Upper lobe of left lung (tissue), 6 donors: Measurements from ENCODE around the gene MANEAL. TPM values are rescaled to one million over a fixed set of nuclear protein-coding genes. Genes with fewer than 3 reads are reported as not detected.

Experiments used
- ATAC-seq, 2 donors: fragments of 200-7000 bp; cut with Tn5 transposase; one replicate each; pipeline ENCODE4 v1.9.1; 2022; ENCODE audit warnings: mild to moderate bottlenecking in 2 of 2, moderate library complexity in 2 of 2; ENCODE audit not compliant: low FRiP score in 2 of 2
- DNase-seq, 2 donors: peaks; one replicate each; pipeline ENCODE4 v3.0.0-alpha.2; 2019 to 2020
- H3K27ac ChIP-seq, 4 donors: fragments of 200-600 bp; sonication (generic); one replicate each; pipeline ENCODE4 v1.5.1; 2016 to 2019
- H3K27me3 ChIP-seq, 4 donors: fragments of 200-600 bp; sonication (generic); one replicate each; pipeline ENCODE4 v1.5.1; 2017 to 2019
- H3K36me3 ChIP-seq, 4 donors: fragments of 200-600 bp; sonication (generic); one replicate each; pipeline ENCODE4 v1.5.1; 2016 to 2019
- H3K4me1 ChIP-seq, 4 donors: fragments of 200-600 bp; sonication (generic); one replicate each; pipeline ENCODE4 v1.5.1; 2018 to 2019
- H3K4me3 ChIP-seq, 4 donors: fragments of 200-600 bp; sonication (generic); one replicate each; pipeline ENCODE4 v1.5.1; 2017 to 2019; ENCODE audit warnings: mild to moderate bottlenecking in 2 of 4, moderate library complexity in 1 of 4
- H3K9me3 ChIP-seq, 4 donors: fragments of 200-600 bp; sonication (generic); one replicate each; pipeline ENCODE4 v1.5.1; 2018 to 2019
- EP300 ChIP-seq, 4 donors: sonication (generic); formaldehyde crosslinking; IDR thresholded peaks; one replicate each; pipeline ENCODE4 v1.5.1; 2017; ENCODE audit warnings: antibody characterized with exemption in 4 of 4, control low read depth in 2 of 4
- POLR2A ChIP-seq, 4 donors: fragments of 450-650 bp; IDR thresholded peaks; one replicate each; pipeline ENCODE4 v1.5.1; 2016 to 2017; ENCODE audit warnings: antibody characterized with exemption in 4 of 4, mild to moderate bottlenecking in 2 of 4
- POLR2AphosphoS5 ChIP-seq, 2 donors: sonication (generic); formaldehyde crosslinking; IDR thresholded peaks; one replicate each; pipeline ENCODE4 v1.5.1; 2017; ENCODE audit warnings: antibody characterized with exemption in 2 of 2
- WGBS, 2 donors: methylation state at CpG; one replicate each; pipeline ENCODE4 v1.1.5; 2017 to 2018; 5-methylcytosine and 5-hydroxymethylcytosine counted together
- total RNA-seq, 6 donors: library from RNA; depleted of rRNA in 4 of 6; stranded (reverse); fragments of >200 nt in 4 of 6; gene quantifications; one replicate each; pipeline versions ENCODE4 v1.1.0 to v1.2.1, GENCODE V29; 2016 to 2021
- TF ChIP-seq, protein P1 (sequence below), 6 experiments: fragments of 450-650 bp in 4 of 6; fragments of 200-600 bp in 2 of 6; sonication (generic) in 2 of 6; IDR thresholded peaks; one replicate each; pipeline ENCODE4 v1.5.1; 2016 to 2019; ENCODE audit warnings: antibody characterized with exemption in 6 of 6
- donor health status: DM: no; HTN: no; CAD: no; lungs with moderate emphysema.
- donor health status: DM: no; HTN: yes; CAD: no; lungs with severe emphysema.

MANEAL gene
- total RNA-seq, 6 donors from 2014 or later: 2.8 to 8.1 (median 5.2) TPM

DNA sequence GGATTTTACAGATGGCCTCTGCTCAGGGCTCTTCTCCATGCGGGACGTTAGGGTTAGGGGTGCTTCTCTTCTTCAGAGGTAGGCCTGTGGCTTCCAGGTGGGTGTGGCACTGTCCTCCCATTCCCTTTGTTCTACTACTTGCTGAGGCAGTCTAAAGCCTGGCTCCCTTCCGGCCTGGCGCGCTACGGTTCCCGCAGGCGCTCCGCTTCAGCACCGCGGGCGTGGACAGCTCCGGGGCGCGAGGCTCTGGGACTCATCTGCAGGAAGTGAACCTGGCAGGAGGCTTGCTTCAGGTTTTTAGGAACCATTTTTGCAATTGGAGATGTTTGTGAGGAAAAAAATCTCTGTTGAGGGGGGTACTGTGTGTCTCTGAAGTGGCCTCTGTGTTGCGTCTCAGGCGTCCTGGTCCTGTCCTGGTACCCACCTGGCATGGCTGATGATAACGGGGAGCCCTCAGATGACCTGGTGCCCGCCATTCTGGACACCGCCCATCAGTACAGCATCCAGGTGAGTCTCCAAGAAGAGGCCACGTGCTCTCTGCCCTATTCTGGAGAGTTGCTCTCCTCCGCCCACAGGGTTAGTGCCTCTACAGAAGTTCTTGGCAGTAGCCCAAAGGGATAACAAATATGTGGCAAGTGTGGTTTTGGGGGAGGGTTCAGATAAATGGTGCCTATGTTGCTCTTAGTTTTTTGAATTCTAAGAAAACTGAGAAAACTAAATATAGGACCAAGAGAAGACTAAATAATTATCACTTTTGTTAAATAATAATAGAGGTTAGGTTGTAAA, 1.9 kb downstream of the MANEAL start:
- Histone ChIP-seq H3K4me3 (peak overlapping the region in 1 of 4 donors; percentile 61), H3K4me1 (peaks cover 17 to 29% (median 22%) of the 10 kb centered on the region in 4 donors), H3K36me3 (peaks cover 0 to 14% (median 8%) of the 10 kb centered on the region in 4 donors), H3K27me3 (peaks cover 0 to 2% (median 0%) of the 10 kb centered on the region in 4 donors), H3K27ac (no peak overlapping the region), H3K9me3 (no peaks in the 10 kb centered on the region)
- ATAC-seq: peak in 1 of 2 donors; percentile 70
- TF ChIP-seq, protein P1, sequence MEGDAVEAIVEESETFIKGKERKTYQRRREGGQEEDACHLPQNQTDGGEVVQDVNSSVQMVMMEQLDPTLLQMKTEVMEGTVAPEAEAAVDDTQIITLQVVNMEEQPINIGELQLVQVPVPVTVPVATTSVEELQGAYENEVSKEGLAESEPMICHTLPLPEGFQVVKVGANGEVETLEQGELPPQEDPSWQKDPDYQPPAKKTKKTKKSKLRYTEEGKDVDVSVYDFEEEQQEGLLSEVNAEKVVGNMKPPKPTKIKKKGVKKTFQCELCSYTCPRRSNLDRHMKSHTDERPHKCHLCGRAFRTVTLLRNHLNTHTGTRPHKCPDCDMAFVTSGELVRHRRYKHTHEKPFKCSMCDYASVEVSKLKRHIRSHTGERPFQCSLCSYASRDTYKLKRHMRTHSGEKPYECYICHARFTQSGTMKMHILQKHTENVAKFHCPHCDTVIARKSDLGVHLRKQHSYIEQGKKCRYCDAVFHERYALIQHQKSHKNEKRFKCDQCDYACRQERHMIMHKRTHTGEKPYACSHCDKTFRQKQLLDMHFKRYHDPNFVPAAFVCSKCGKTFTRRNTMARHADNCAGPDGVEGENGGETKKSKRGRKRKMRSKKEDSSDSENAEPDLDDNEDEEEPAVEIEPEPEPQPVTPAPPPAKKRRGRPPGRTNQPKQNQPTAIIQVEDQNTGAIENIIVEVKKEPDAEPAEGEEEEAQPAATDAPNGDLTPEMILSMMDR (IDR thresholded peaks at IDR 0.05): no peak
- TF ChIP-seq POLR2A (IDR thresholded peaks at IDR 0.05): no peak
- TF ChIP-seq POLR2AphosphoS5 (IDR thresholded peaks at IDR 0.05): no peak
- no peak for TF ChIP-seq EP300 (IDR thresholded peaks at IDR 0.05)
- DNase-seq: peak; percentile 44 to 93
- 25 to 28% methylated on average over 20 to 22 of the region's 22 CpGs for WGBS, 2 donors

DNA sequence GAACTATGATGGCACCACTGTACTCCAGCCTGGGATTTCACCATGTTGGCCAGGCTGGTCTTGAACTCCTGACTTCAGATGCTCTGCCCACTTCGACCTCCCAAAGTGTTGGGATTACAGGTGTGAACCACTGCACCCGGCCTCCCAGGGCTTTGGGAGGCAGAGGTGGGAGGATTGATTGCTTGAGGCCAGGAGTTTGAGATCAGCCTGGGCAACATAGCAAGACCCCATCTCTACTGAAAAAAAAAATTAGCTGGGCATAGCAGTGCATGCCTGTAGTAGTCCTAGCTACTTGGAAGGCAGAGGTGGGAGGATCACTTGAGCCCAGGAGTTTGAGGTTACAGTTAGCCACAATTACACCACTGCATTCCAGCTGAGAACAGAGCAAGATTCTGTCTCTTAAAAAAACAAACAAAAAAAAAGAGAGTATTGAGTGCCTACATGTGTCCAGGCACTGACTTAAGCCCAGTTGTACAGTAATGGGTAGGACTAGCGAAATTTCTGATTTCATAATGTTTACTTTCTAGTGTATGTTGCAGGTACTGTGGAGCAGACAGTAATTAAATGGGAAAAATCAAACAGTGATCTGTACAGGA, 4.2 kb downstream of the MANEAL start:
- H3K36me3 ChIP-seq: peaks cover 3 to 37% (median 20%) of the 10 kb centered on the region in 4 donors
- no peak for ATAC-seq
- H3K27me3 ChIP-seq: peaks cover 0 to 2% (median 0%) of the 10 kb centered on the region in 4 donors
- H3K9me3 ChIP-seq: no peaks in the 10 kb centered on the region
- no peak overlapping the region for H3K27ac ChIP-seq
- TF ChIP-seq, protein P1 (IDR thresholded peaks at IDR 0.05): no peak
- no peak for TF ChIP-seq POLR2AphosphoS5 (IDR thresholded peaks at IDR 0.05)
- TF ChIP-seq POLR2A (IDR thresholded peaks at IDR 0.05): no peak
- no peak for TF ChIP-seq EP300 (IDR thresholded peaks at IDR 0.05)
- 88 to 90% methylated on average over 2 to 3 of the region's 3 CpGs for WGBS, 2 donors
- H3K4me1 ChIP-seq: peaks cover 17 to 29% (median 22%) of the 10 kb centered on the region in 4 donors
- no peak for DNase-seq
- H3K4me3 ChIP-seq: no peak overlapping the region

DNA sequence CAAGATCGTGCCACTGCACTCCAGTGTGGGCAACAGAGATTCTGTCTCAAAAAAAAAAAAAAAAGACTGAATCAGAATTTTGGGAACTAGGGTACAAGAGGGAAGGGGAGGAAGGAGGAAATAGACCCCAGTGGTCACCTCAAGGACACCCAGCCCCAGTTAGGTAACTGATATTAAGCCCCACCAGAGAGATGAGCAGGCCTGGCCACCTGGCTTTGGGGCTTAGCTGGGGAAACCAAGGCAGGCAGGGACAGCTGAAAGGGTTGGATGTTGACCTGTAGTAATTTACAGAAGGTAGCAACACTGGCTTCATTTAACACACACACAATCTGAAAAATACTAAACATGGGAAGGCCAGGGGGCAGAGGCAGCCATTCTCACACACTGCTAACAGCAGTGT, 8.8 kb downstream of the MANEAL start:
- H3K27ac ChIP-seq: no peak overlapping the region
- DNase-seq (no peak), ATAC-seq (no peak)
- peaks cover 8 to 22% (median 14%) of the 10 kb centered on the region in 4 donors for H3K4me1 ChIP-seq
- peaks cover 34 to 78% (median 59%) of the 10 kb centered on the region in 4 donors for H3K36me3 ChIP-seq
- H3K9me3 ChIP-seq: no peaks in the 10 kb centered on the region
- no peaks in the 10 kb centered on the region for H3K27me3 ChIP-seq
- no peak overlapping the region for H3K4me3 ChIP-seq
- TF ChIP-seq POLR2A (IDR thresholded peaks at IDR 0.05) (no peak), POLR2AphosphoS5 (IDR thresholded peaks at IDR 0.05) (no peak), EP300 (IDR thresholded peaks at IDR 0.05) (no peak)
- TF ChIP-seq, protein P1 (IDR thresholded peaks at IDR 0.05): no peak
- 97 to 100% methylated on average over 1 of the region's 1 CpG for WGBS, 2 donors

DNA sequence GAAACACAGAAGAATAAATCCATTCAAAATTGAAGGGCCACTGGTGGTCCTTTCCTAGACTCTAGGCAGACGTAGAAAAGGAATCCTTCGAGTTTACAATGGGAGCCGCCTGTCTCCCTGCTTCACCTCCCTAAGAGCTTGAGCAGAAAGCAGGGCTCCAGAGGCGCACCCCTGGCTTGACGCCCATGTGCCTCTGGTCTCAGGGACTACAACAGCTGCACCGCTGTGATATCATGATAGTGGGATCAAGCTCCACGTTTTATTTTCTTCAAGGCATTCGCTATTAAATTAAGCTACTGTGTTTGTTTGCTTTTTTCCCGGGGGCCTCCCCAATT, 13.5 kb downstream of the MANEAL start:
- ATAC-seq: no peak
- Histone ChIP-seq H3K36me3 (peaks cover 32 to 47% (median 45%) of the 10 kb centered on the region in 4 donors), H3K4me3 (peak overlapping the region; percentile 84 to 91 (median 87)), H3K4me1 (peaks cover 22 to 42% (median 29%) of the 10 kb centered on the region in 4 donors), H3K27ac (peak overlapping the region; percentile 92 to 97 (median 94)), H3K9me3 (no peaks in the 10 kb centered on the region), H3K27me3 (no peaks in the 10 kb centered on the region)
- TF ChIP-seq POLR2A (IDR thresholded peaks at IDR 0.05) (no peak), POLR2AphosphoS5 (IDR thresholded peaks at IDR 0.05) (no peak), EP300 (IDR thresholded peaks at IDR 0.05) (no peak)
- TF ChIP-seq, protein P1 (IDR thresholded peaks at IDR 0.05): no peak
- DNase-seq: no peak
- WGBS, 2 donors: 11 to 18% methylated on average over 7 to 9 of the region's 9 CpGs
